GM19351 (cell line): ENCODE results near the gene EFNA2.
A peak's percentile ranks its signal among the peaks of the same experiment; 100 is the strongest.
"Not testable (repeated sequence)": the region's sequence is repeated elsewhere in the genome, so short reads cannot be mapped to it uniquely, and the experiment has no call there.

Source experiments
- ATAC-seq: cut with Tn5 transposase; IDR thresholded peaks from one replicate; pipeline ENCODE4 v1.9.1; 2021; ENCODE audit warnings: mild to moderate bottlenecking, moderate library complexity; ENCODE audit not compliant: unreplicated experiment

The EFNA2 gene

GRCh38 chr19:1285737-1286360 lies at the start of gene EFNA2:
Gene EFNA2, plus strand, starts transcription at chr19:1285873. Its CDS starts 296 bp downstream, at chr19:1286169.
- no peak for ATAC-seq

- ATAC-seq = no peak
Observed at GRCh38 chr19:1236576-1236975, 49.1 kb upstream of the EFNA2 start.

- no peak for ATAC-seq
Observed at GRCh38 chr19:1237027-1237659, 48.5 kb upstream of the EFNA2 start.

GRCh38 chr19:1237754-1238368 lies 47.8 kb upstream of the EFNA2 start, which contains the start of gene CBARP:
Gene CBARP, minus strand, starts transcription at chr19:1238005. Its CDS starts 1,905 bp downstream, at chr19:1236100.
- ATAC-seq = no peak

- no peak for ATAC-seq
Observed at GRCh38 chr19:1238369-1239303, 47.0 kb upstream of the EFNA2 start.

- no peak for ATAC-seq
Observed at GRCh38 chr19:1239420-1239795, 46.3 kb upstream of the EFNA2 start.

- no peak for ATAC-seq
Observed at GRCh38 chr19:1239796-1240737, 45.6 kb upstream of the EFNA2 start.

- no peak for ATAC-seq
Observed at GRCh38 chr19:1240925-1241324, 44.7 kb upstream of the EFNA2 start.

- peak; percentile 64 for ATAC-seq
Observed at GRCh38 chr19:1241417-1242095, 44.1 kb upstream of the EFNA2 start, which contains the start of gene ATP5F1D. Gene ATP5F1D, plus strand, starts transcription at chr19:1241751. Its CDS starts 100 bp downstream, at chr19:1241851.

- no peak for ATAC-seq
Observed at GRCh38 chr19:1243768-1244692, 41.6 kb upstream of the EFNA2 start.

GRCh38 chr19:1244693-1245451 lies 40.8 kb upstream of the EFNA2 start:
- no peak for ATAC-seq

GRCh38 chr19:1245494-1246264 lies 40.0 kb upstream of the EFNA2 start:
- ATAC-seq = no peak

GRCh38 chr19:1246265-1247087 lies 39.2 kb upstream of the EFNA2 start:
- ATAC-seq = not testable (repeated sequence)

- ATAC-seq = no peak
Observed at GRCh38 chr19:1247748-1248138, 37.9 kb upstream of the EFNA2 start.

- ATAC-seq = peak; percentile 23
Observed at GRCh38 chr19:1248139-1248785, 37.4 kb upstream of the EFNA2 start, which contains the start of gene MIDN. Gene MIDN, plus strand, starts transcription at chr19:1248583. Its CDS starts 1,714 bp downstream, at chr19:1250297.
